ENCODE measurements around the gene CCDC40. TPM values are rescaled to one million over a fixed set of nuclear protein-coding genes. Genes with fewer than 3 reads are reported as not detected.
A peak's percentile ranks its signal among the peaks of the same experiment; 100 is the strongest.

Gene CCDC40, protein sequence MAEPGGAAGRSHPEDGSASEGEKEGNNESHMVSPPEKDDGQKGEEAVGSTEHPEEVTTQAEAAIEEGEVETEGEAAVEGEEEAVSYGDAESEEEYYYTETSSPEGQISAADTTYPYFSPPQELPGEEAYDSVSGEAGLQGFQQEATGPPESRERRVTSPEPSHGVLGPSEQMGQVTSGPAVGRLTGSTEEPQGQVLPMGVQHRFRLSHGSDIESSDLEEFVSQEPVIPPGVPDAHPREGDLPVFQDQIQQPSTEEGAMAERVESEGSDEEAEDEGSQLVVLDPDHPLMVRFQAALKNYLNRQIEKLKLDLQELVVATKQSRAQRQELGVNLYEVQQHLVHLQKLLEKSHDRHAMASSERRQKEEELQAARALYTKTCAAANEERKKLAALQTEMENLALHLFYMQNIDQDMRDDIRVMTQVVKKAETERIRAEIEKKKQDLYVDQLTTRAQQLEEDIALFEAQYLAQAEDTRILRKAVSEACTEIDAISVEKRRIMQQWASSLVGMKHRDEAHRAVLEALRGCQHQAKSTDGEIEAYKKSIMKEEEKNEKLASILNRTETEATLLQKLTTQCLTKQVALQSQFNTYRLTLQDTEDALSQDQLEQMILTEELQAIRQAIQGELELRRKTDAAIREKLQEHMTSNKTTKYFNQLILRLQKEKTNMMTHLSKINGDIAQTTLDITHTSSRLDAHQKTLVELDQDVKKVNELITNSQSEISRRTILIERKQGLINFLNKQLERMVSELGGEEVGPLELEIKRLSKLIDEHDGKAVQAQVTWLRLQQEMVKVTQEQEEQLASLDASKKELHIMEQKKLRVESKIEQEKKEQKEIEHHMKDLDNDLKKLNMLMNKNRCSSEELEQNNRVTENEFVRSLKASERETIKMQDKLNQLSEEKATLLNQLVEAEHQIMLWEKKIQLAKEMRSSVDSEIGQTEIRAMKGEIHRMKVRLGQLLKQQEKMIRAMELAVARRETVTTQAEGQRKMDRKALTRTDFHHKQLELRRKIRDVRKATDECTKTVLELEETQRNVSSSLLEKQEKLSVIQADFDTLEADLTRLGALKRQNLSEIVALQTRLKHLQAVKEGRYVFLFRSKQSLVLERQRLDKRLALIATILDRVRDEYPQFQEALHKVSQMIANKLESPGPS
- total RNA-seq (2016; rRNA removed; fragmentation: Illumina TruSeq; extraction: Trizol) = 3.8 and 5.5 TPM in 2 replicates
- 46.8 and 47.3 TPM in 2 replicates for total RNA-seq (2016; cell fraction: cytosol; rRNA removed; fragmentation: Illumina TruSeq; extraction: Trizol; ENCODE audit: low read depth)
- total RNA-seq (2016; cell fraction: insoluble cytoplasmic fraction; rRNA removed; fragmentation: Illumina TruSeq; extraction: Trizol) = 2.3 and 7.7 TPM in 2 replicates
- 11.8 and 13.0 TPM in 2 replicates for total RNA-seq (2016; cell fraction: membrane; rRNA removed; fragmentation: Illumina TruSeq; extraction: Trizol)
- total RNA-seq (2016; cell fraction: nucleus; rRNA removed; fragmentation: Illumina TruSeq; extraction: Trizol) = 6.5 and 8.4 TPM in 2 replicates
- 4.1 and 4.8 TPM in 2 replicates for polyA plus RNA-seq (2011; rRNA removed)
- 1.4 TPM in 2 replicates for polyA plus RNA-seq (2011; cell fraction: cytosol; rRNA removed)
- polyA plus RNA-seq (2011; cell fraction: nucleus; rRNA removed) = 17.6 and 21.2 TPM in 2 replicates
- 2.2 and 4.3 TPM in 2 replicates for polyA plus RNA-seq (2012)
- 0.32 and 0.43 TPM in 2 replicates for polyA plus RNA-seq (2016; cell fraction: cytosol; fragmentation: Illumina TruSeq; extraction: Trizol; ENCODE audit: low read depth)
- 2.2 and 2.4 TPM in 2 replicates for polyA plus RNA-seq (2016; cell fraction: insoluble cytoplasmic fraction; fragmentation: Illumina TruSeq; extraction: Trizol; ENCODE audit: low read depth)
- 0.74 and 0.84 TPM in 2 replicates for polyA plus RNA-seq (2016; cell fraction: membrane; fragmentation: Illumina TruSeq; extraction: Trizol; ENCODE audit: low read depth)
- 19.3 and 21.2 TPM in 2 replicates for polyA plus RNA-seq (2016; cell fraction: nucleus; fragmentation: Illumina TruSeq; extraction: Trizol; ENCODE audit: insufficient read depth, low read depth)
- polyA minus RNA-seq (2011; rRNA and poly(A)+ RNA removed; ENCODE audit: low replicate concordance) = 3.0 and 3.8 TPM in 2 replicates
- polyA minus RNA-seq (2011; cell fraction: cytosol; rRNA and poly(A)+ RNA removed) = 1.8 and 4.1 TPM in 2 replicates
- polyA minus RNA-seq (2011; cell fraction: nucleus; rRNA and poly(A)+ RNA removed) = 7.0 and 8.0 TPM in 2 replicates
- Bru-seq, nascent RNA = percentile 44 among the genes with signal in this experiment
- percentile 44 among the genes with signal in this experiment for BruChase-seq, experiment 1, labeled RNA remaining after a 6-hour chase
- BruChase-seq, experiment 2, labeled RNA remaining after a 2-hour chase = percentile 50 among the genes with signal in this experiment
- long read RNA-seq, experiment 1, partial matches to known transcripts = 1 of 1 reads
- long read RNA-seq, experiment 1, other reads (novel, unspliced or antisense) = 0 of 1 reads
- long read RNA-seq, experiment 2, partial matches to known transcripts = 0 of 2 reads
- long read RNA-seq, experiment 2, other reads (novel, unspliced or antisense) = 2 of 2 reads

DNA sequence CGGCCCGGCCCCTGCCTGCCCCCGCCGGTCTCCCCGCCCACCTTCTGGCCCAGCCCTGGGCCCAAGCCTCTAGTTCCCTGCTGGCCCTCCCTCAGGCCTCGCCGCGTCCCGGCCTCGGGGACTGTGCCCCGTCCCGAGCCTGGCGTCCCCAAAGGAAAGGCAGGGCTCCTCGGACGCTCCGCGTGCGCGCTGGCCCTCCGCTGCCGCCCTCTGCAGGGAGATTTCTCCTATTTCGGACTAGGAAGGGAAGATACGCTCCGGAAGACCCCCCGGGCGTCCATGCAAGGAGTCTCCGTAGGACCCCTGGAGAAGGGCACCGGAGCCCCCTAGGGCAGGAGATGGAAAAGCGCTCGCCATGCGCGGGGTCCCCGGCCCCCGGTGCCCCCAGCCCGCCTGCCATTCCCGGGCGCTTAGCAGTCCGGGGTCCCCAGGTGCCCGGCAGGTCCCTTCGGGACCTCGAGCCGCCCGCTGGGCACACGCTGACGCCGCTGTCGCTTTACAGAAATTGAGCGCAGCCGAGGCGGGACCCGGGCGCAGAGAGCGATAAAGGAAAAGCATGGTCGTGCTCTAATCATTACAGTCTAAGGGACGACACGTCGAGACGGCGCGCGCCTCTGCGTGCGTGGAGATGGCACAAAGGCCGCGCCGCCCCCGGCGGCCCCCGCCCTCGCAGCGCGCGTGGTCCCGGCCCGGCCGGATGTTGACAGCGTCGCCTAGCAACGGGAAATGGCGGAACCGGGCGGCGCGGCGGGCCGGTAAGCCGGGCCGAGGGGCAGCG lies at the start of gene CCDC40:
Gene CCDC40, plus strand, starts transcription at position 706 of the 778 bp plus-strand sequence. Its CDS starts 21 bp downstream, at position 727.
- peaks cover 43% of the 10 kb centered on the region for H3K4me1 ChIP-seq (ENCODE audit: insufficient read depth, low read length)
- intact Hi-C loops (cut with micrococcal nuclease; ENCODE audit: unreplicated experiment) (loop anchor here (1.0 to 5.0 kb wide), 2 partner anchors 30 to 36 kb away; no protein-coding TSS in a partner anchor), in situ Hi-C loops (cut with HindIII; ENCODE audit: extremely low pct_ligation_motif_present, low pct_unique_long_range_greater_than_20kb) (no loop called here)
- peak within 1 kb of the TSS; percentile 78 to 96 (median 91) for H3K4me3 ChIP-seq (replicated peaks in 1 of 3; ENCODE audit: insufficient read depth in 1 of 3, low read depth in 2 of 3, low read length in 3 of 3)
- no peak within 1 kb of the TSS for H2AFZ ChIP-seq (ENCODE audit: low read length)
- no peaks in the 10 kb centered on the region for H3K9me3 ChIP-seq (ENCODE audit: low read length)
- WGBS (ENCODE audit: low lambda C conversion rate) = under 1% methylated on average over 37 of the region's 89 CpGs
- DNase-seq (ENCODE audit: low spot score) (peak; percentile 72), ATAC-seq (peak; percentile 92), FAIRE-seq (peak; percentile 15)
- 0 out of 2 replicates have a peak, but pooled peaks cover 2% of the 10 kb centered on the region for H4K20me1 ChIP-seq (ENCODE audit: insufficient read depth, low read length)
- peak within 1 kb of the TSS; percentile 98 for H3K4me2 ChIP-seq (ENCODE audit: low read depth, low read length)
- H3K36me3 ChIP-seq (replicated peaks in 1 of 2; ENCODE audit: control insufficient read depth in 1 of 2, insufficient read depth in 2 of 2, low read length in 2 of 2) = no peaks in the 10 kb centered on the region
- peak within 1 kb of the TSS; percentile 96 for H3K27ac ChIP-seq (ENCODE audit: extremely low read length, insufficient read depth, low read length)
- TSS peak; percentile 51 for BruUV-seq (replicated peaks)
- H3K9ac ChIP-seq (ENCODE audit: insufficient read depth, low read depth, low read length) = peak within 1 kb of the TSS; percentile 96
- H3K79me2 ChIP-seq (ENCODE audit: insufficient read depth, low read length) = peaks cover 17% of the 10 kb centered on the region
- ChIA-PET CTCF (ENCODE audit: low intra/inter-chr PET ratio, low total read pairs) (interaction anchor here (1.7 kb wide), 1 partner anchor 27 kb away, joined by 7 read pairs; no protein-coding TSS in a partner anchor), POLR2A (no interaction called here)
- H3K27me3 ChIP-seq (ENCODE audit: control insufficient read depth in 1 of 2, insufficient read depth in 2 of 2, low read length in 2 of 2) = no peaks in the 10 kb centered on the region; a peak in 1 of 5 replicates
- peak; percentile 61 for TF ChIP-seq THAP11 (CRISPR knock-in tag; IDR thresholded peaks at IDR 0.05)
- TF ChIP-seq HMG20B (CRISPR knock-in tag; conservative IDR thresholded peaks at IDR 0.05) = no peak
- no peak; the same call in 1 of the 2 replicates for TF ChIP-seq FOSL2 (CRISPR knock-in tag; IDR thresholded peaks at IDR 0.05)
- no peak for TF ChIP-seq ZNF562 (CRISPR knock-in tag; IDR thresholded peaks at IDR 0.05; ENCODE audit: borderline replicate concordance)
- TF ChIP-seq, protein P1, sequence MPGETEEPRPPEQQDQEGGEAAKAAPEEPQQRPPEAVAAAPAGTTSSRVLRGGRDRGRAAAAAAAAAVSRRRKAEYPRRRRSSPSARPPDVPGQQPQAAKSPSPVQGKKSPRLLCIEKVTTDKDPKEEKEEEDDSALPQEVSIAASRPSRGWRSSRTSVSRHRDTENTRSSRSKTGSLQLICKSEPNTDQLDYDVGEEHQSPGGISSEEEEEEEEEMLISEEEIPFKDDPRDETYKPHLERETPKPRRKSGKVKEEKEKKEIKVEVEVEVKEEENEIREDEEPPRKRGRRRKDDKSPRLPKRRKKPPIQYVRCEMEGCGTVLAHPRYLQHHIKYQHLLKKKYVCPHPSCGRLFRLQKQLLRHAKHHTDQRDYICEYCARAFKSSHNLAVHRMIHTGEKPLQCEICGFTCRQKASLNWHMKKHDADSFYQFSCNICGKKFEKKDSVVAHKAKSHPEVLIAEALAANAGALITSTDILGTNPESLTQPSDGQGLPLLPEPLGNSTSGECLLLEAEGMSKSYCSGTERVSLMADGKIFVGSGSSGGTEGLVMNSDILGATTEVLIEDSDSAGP (CRISPR knock-in tag; IDR thresholded peaks at IDR 0.05; ENCODE audit: borderline replicate concordance) = peak; percentile 76; the same call in 1 of the 2 replicates
- peak; percentile 74 for TF ChIP-seq PRMT3 (CRISPR knock-in tag; IDR thresholded peaks at IDR 0.05; ENCODE audit: borderline replicate concordance, low read depth)
- TF ChIP-seq ZNF619 (CRISPR knock-in tag; IDR thresholded peaks at IDR 0.05) = peak; percentile 53; the same call in 1 of the 2 replicates
- peak; percentile 37; the same call in 1 of the 2 replicates for TF ChIP-seq KMT2B (CRISPR knock-in tag; IDR thresholded peaks at IDR 0.05)
- TF ChIP-seq ZNF484 (CRISPR knock-in tag; IDR thresholded peaks at IDR 0.05; ENCODE audit: borderline replicate concordance, low read depth) = peak; percentile 79; the same call in 1 of the 2 replicates
- TF ChIP-seq TCF12 (IDR thresholded peaks at IDR 0.05) = no peak
- TF ChIP-seq TCF12 (CRISPR knock-in tag; IDR thresholded peaks at IDR 0.05) = peak; percentile 89
